DMS114 treated with DMSO at 0.1 percent for 48 hours (cell line): Measurements from ENCODE around the gene OSCP1.

ENCODE experiments used
- DNase-seq: peaks from one replicate; lab custom pipeline; 2025; ENCODE audit not compliant: unreplicated experiment; lab: John Stamatoyannopoulos, UW

Gene OSCP1

DNA sequence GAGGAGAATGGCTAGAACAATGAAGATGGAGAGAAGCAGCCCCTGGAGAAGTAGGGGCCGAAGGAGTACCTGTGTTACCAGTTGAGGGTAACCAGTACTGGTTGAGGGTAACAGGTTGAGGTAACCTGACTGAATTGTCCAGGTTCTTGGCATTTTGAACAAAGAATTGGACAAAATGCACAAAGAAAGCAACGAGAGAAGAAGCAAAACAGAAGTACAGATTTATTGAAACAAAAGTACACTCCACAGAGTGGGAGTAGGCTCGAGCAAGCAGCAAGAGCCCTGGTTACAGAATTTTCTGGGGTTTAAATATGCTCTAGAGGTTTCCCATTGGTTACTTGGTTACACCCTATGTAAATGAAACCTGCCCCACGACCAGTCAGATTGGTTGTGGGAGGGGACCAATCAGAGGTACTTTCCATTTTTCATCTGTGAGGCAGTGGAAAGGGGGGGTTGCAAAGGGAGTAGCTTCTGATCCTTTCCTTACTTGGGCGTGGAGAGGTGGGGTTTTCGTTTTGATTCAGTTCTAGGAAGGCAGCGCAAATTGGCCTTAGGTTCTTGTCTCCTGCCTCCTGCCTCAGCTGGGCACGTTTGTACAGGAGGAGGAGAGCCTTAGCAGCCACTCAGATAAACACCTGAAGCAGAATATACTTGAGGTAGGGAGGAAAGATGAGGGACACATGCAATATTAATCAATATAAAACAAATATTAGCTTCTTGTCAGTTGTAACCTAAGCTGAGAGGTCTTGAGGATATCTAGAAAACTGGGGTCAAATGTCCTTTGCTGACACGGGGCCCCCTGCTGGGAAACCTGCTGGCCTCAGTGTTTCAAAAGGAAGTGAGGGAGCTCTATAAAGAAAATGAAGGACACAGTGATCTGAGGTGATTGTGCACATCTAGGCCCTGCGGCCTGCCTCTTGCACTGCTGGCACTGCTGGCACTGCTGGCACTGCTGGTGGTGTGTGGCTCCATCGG, 38.3 kb downstream of the OSCP1 start:
- DNase-seq = no peak

DNA sequence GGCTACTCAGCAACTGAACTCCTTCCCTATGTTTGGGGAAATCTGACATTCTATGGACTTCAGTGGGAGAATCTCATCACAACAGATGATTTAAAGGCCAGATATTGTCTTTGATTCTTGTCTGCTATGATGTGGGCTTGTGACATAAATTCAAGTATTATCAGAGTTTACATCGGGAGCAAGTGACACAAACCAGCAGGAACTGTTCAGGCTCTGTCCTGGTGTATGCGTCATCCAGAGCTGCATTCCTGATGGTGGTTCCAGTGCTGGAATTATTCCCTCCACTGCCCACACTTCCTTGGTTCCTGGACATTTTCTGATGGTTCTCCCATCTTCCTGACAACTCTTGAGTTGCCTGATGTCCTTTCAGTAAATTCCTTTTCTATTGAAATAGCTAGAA, 41.8 kb downstream of the OSCP1 start:
- no peak for DNase-seq

DNA sequence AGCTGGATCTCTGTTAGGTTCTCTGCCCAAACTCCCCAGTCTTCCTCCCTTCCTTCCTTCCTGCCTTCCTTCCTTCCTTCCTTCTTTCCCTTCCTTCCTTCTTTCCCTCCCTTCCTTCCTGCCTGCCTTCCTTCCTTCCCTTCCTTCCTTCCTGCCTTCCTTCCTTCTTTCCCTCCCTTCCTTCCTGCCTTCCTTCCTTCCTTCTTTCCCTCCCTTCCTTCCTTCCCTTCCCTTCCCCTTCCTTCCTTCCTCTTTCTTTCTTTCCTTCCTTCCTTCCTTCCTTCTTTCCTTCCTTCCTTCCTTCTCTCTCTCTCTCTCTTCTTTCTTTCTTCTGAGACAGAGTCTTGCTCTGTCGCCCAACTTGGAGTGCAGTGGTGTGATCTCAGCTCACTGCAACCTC, 43.8 kb downstream of the OSCP1 start:
- DNase-seq = no peak

DNA sequence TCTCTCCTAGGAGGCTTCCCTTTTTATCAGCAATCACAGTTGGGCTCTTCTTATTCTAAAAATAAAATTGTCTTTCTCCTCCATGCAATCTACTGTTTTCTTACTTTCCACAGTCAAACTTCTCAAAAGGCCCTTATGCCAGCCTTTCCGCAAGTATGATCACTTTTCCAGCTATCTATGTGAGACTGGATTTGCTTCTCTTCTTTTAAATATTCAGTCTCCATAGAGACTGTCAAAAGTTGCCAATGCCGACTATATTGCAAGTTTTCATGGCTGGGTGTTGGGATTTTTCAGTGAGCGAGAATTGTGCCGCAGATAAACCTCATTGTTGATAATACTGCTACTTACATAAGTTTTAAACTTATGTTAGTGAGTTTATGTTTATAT, 47.8 kb downstream of the OSCP1 start:
- no peak for DNase-seq

- DNase-seq = no peak
These were observed 48.4 kb downstream of the OSCP1 start for GRCh38 chr1:36401602-36402503.

- DNase-seq = no peak
These were observed 49.2 kb downstream of the OSCP1 start for GRCh38 chr1:36400825-36401601.

DNA sequence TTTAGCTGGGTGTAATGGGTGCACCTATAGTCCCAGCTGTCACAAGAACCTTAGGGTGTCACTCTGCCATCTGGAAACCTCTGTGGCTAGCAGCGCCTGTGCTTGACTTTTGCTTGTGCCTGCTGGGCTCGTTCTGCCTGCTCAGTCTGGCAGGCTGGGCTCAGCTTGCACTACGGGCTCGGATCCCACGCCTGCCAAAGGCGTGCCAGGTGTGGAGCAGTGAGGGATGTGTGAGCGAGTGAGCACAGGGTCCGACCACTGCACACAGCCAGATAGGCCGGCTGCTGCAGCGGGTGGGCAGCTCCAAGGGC, 49.8 kb downstream of the OSCP1 start:
- DNase-seq = no peak

DNA sequence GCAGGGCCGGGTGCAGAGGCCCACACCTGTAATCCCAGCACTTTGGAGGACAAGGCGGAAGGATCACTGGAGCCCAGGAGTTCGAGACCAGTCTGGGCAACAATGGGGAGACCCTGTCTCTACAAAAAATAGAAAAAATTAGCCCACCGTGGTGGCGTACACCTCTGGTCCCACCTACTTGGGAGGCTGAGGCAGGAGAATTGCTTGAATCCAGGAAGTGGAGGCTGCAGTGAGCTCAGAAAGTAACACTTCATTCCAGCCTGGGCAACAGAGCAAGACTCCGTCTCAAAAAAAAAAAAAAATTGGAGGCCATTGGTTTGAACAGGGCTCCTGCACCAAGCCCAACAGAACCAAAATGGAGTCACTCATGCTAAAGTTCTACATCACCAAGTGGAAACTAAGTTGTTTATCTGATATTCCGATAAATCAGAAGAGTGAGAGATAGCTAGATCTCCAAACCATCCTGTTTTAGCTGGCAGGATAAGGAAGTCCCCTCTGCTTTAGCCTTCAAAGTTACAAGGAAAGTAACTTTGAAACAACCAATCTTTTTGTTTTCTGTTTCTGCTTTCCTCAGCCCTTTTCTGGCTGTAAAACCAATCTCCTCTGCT, 51.8 kb downstream of the OSCP1 start:
- no peak for DNase-seq

DNA sequence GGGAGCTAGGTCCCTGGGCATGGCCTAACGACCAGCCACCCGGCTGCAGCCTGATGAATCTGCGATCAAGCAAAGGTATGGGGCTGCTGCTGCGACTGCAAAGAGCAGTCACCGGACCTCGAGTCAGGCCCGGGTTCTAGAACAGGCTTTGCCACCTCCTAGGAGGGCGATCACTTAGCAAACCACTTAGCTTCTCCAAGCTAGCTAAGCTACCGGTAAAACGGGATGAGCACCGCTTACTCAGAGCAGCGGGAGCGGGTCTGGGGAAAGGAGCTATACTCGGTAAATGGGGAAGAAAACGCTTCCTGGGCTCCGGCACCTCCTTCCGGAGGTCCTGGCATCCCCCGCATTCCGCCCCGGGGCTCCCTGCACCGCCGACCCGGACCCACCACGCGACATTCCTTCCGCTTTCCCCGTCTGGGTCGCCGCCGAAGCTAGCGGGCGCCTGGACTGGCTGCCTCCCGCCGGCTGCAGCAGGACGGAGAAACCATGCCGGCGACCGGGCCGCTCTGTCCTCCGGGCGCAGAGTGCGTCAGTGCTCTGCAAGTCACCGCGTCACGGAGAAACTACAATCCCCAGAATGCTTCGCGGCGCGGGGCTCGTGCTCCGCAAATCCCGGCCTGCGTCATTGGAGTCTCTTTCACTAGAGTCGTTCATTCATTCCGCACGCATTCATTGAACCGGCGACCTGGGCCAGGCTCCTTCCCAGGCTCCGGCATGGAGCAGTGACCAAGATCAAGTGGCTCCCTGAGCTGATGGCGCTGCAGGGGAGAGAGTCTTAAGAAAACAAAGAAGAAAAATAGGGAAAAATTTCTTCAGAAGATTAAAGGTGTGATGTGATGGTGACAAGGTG, 52.6 kb downstream of the OSCP1 start, which contains the start of gene LSM10:
Gene LSM10, minus strand, starts transcription at position 531 of the 853 bp plus-strand sequence. CDS start 3,779 bp downstream, outside the sequence.
- peak; percentile 92 for DNase-seq

GRCh38 chr1:36397083-36397377, 53.2 kb downstream of the OSCP1 start:
- DNase-seq = no peak

- DNase-seq = no peak
These were observed 53.9 kb downstream of the OSCP1 start for GRCh38 chr1:36396359-36396758.

DNA sequence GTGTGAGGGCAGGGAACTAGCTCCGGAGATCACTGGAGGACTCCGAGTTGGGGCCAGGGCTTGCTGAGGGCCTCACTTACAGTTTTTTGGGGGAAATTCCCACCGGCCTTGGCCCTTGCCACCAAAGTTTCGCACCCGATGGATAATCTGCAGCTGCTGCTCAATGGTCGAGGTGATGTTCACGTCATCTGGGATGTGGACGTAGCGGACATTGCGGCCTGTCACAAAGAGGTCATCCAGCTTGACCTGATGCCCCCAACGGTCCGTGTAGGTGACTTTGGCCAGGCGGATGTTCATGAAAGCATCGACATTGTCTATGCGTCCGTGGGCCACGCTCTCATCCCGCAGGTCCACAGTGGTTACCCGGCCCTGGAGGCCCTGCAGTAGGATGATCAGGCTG, 56.6 kb downstream of the OSCP1 start:
- no peak for DNase-seq

DNA sequence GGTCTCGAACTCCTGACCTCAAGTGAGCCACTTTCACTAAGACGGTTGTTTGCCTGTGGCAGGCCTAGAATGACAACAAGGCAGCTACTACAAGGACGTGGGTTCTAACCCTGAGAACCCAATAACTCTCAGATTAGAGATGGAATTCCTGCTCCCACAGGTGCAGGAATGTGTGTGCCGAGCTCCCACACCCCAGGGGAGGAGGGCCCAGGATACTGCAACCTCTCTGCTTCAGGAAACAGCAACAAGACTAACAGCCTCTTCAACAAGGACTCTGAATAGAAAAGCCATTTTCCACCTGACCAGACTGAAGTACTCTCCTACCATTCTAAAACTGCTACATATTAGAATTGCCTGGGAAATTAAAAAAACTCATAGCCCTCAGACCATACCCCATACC, 57.4 kb downstream of the OSCP1 start:
- no peak for DNase-seq

DNA sequence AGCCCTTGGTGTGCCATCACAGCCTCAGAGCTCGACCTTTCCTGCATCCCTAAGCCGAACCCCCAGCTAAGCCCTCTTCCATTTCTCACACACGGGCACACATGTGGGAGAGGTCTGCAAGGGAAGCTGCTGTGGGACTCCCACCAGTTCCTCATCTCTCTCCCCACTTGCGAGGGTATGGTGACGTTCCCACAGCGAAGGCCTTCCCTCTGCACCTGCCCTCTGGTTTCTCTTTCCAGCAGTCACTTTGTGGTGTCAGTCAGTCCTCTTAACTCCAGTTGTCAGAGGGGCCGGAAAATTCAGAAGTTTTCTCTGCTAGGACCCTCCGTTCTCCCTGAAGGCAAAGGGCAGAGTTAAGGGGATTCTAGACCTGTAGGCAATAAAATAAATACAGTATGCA, 59.0 kb downstream of the OSCP1 start:
- DNase-seq = no peak

GRCh38 chr1:36390411-36390810, 59.8 kb downstream of the OSCP1 start:
- DNase-seq = no peak

- no peak for DNase-seq
These were observed 60.3 kb downstream of the OSCP1 start for GRCh38 chr1:36389999-36390398.

DNA sequence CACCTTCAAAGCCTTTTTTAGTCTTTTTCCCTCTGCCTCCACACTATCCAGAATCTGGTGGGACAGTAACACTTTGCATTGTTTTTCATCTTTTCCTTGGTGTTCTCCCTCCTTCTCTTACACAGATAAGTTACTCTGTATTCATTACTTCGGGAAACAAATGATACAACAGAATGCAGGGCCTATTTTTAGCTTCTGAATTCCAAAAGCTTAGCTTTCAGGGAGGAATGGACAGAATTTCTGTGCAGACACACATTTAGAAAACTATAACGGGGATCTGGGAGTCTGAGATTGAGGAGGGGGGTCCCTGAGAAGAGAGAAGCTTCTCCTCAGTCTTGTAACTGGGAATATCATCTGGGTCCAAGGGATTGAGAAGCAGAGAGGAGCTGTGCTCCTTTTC, 61.0 kb downstream of the OSCP1 start:
- DNase-seq = no peak

DNA sequence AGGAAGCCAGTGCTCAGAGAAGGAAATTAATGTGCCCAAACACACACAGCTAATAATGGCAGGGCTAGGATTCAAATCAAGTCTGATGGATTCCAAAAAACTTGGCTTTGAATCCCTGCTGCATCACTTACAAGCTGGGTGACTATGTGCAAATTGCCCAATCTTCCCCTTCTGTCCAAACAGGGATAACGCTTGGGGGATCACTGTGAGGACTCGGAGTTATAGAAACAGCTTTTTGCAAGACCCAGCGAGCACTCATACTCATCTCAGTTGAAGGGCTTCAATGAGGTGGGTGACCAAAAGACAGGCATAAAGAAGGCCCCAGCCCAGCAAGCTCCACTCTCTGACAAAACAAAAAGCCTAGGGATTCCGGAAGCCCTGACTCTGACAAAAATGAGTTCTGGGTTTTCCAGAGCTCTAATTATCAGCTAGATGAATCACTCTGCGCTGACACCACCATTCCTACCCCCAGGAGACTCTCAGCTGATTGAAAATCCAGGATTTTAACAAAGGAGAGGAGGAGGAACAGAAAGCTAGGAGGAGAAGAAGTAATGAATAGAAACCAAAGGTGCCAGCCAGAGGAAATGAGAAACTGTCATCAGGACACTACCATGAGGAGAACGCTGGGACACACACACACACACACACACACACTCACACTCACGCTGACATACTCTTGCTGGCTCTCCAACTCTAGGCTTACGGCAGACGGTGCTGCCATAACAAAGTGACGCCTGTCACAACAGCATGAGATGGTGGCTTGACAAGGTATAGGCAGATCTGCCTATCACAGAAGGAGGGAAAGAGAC, 62.9 kb downstream of the OSCP1 start:
- no peak for DNase-seq
